GM21447 (cell line): Measurements from ENCODE around the gene MUC5B.
"Not testable (repeated sequence)": the region's sequence is repeated elsewhere in the genome, so short reads cannot be mapped to it uniquely, and the experiment has no call there.

Experiments used
- ATAC-seq: cut with Tn5 transposase; IDR thresholded peaks from one replicate; pipeline ENCODE4 v1.9.1; 2021; ENCODE audit not compliant: unreplicated experiment

Gene MUC5B

GRCh38 chr11:1188451-1189130, 34.3 kb upstream of the MUC5B start:
- not testable (repeated sequence) for ATAC-seq

- ATAC-seq = not testable (repeated sequence)
These were observed 33.0 kb upstream of the MUC5B start for GRCh38 chr11:1189816-1190215.

- ATAC-seq = not testable (repeated sequence)
These were observed 30.9 kb upstream of the MUC5B start for GRCh38 chr11:1191786-1192470.

GRCh38 chr11:1192741-1193325, 30.0 kb upstream of the MUC5B start:
- ATAC-seq = no peak

- no peak for ATAC-seq
These were observed 29.3 kb upstream of the MUC5B start for GRCh38 chr11:1193326-1194230.

GRCh38 chr11:1194231-1194976, 28.5 kb upstream of the MUC5B start:
- no peak for ATAC-seq

- ATAC-seq = no peak
These were observed 27.7 kb upstream of the MUC5B start for GRCh38 chr11:1194977-1195681.

GRCh38 chr11:1195682-1196515, 27.0 kb upstream of the MUC5B start:
- no peak for ATAC-seq

- ATAC-seq = no peak
These were observed 26.1 kb upstream of the MUC5B start for GRCh38 chr11:1196516-1197391.

GRCh38 chr11:1197431-1197885, 25.4 kb upstream of the MUC5B start:
- ATAC-seq = no peak

- no peak for ATAC-seq
These were observed 24.8 kb upstream of the MUC5B start for GRCh38 chr11:1197886-1198560.

GRCh38 chr11:1198561-1199240, 24.2 kb upstream of the MUC5B start:
- ATAC-seq = no peak

- no peak for ATAC-seq
These were observed 23.6 kb upstream of the MUC5B start for GRCh38 chr11:1199241-1199750.

GRCh38 chr11:1199751-1200610, 22.9 kb upstream of the MUC5B start:
- ATAC-seq = no peak

GRCh38 chr11:1200611-1201191, 22.2 kb upstream of the MUC5B start:
- no peak for ATAC-seq
